SK-N-SH treated with all-trans-retinoic acid at 6 μM for 48 hours (cell line): Measurements from ENCODE around the gene LCTL.

Experiments used
- ATAC-seq: fragments of 200-7000 bp; cut with Tn5 transposase; 3 replicates; pipeline ENCODE4 v1.9.1; 2020; ENCODE audit warnings: mild to moderate bottlenecking, moderate library complexity
- ARNTL ChIP-seq: fragments of 450-650 bp; formaldehyde crosslinking; IDR thresholded peaks from 2 replicates; pipeline ENCODE4 v1.5.0; 2020; ENCODE audit warnings: low read depth, mild to moderate bottlenecking, moderate library complexity, borderline replicate concordance
- BACH2 ChIP-seq: fragments of 250-450 bp; sonication (Bioruptor Pico); IDR thresholded peaks from 2 replicates; pipeline ENCODE4 v1.9.0; 2021; ENCODE audit warnings: mild to moderate bottlenecking, borderline replicate concordance
- CREB5 ChIP-seq: fragments of 250-450 bp; sonication (Bioruptor Pico); IDR thresholded peaks from 2 replicates; pipeline ENCODE4 v1.5.1; 2020; ENCODE audit warnings: low read depth, mild to moderate bottlenecking, moderate library complexity
- CSDC2 ChIP-seq: fragments of 250-450 bp; sonication (Bioruptor Pico); IDR thresholded peaks from 2 replicates; pipeline ENCODE4 v1.5.0; 2020; ENCODE audit warnings: mild to moderate bottlenecking, moderate library complexity
- CSRNP3 ChIP-seq: fragments of 250-450 bp; sonication (Bioruptor Pico); IDR thresholded peaks from 2 replicates; pipeline ENCODE4 v1.5.1; 2021; ENCODE audit warnings: mild to moderate bottlenecking, moderate library complexity
- ESRRG ChIP-seq: fragments of 250-450 bp; sonication (Bioruptor Pico); IDR thresholded peaks from 2 replicates; pipeline ENCODE4 v1.6.1; 2021; ENCODE audit warnings: mild to moderate bottlenecking
- ISL1 ChIP-seq: fragments of 250-450 bp; sonication (Bioruptor Pico); IDR thresholded peaks from 2 replicates; pipeline ENCODE4 v2.1.2; 2022; ENCODE audit warnings: mild to moderate bottlenecking, moderate library complexity
- OSR1 ChIP-seq: fragments of 250-450 bp; sonication (Bioruptor Pico); IDR thresholded peaks from 2 replicates; pipeline ENCODE4 v1.8.0; 2022; ENCODE audit warnings: moderate library complexity, mild to moderate bottlenecking, inconsistent platforms
- PATZ1 ChIP-seq: fragments of 250-450 bp; sonication (Bioruptor Pico); IDR thresholded peaks from 2 replicates; pipeline ENCODE4 v1.8.0; 2020; ENCODE audit warnings: mild to moderate bottlenecking, moderate library complexity, borderline replicate concordance
- POU6F1 ChIP-seq: fragments of 250-450 bp; sonication (Bioruptor Pico); IDR thresholded peaks from 2 replicates; pipeline ENCODE4 v1.8.0; 2021; ENCODE audit warnings: low read depth, mild to moderate bottlenecking, moderate library complexity, borderline replicate concordance
- PPARA ChIP-seq: fragments of 250-450 bp; sonication (Bioruptor Pico); IDR thresholded peaks from 2 replicates; pipeline ENCODE4 v1.5.0; 2020; ENCODE audit warnings: mild to moderate bottlenecking, borderline replicate concordance
- RARB ChIP-seq: fragments of 250-450 bp; sonication (Bioruptor Pico); IDR thresholded peaks from 2 replicates; pipeline ENCODE4 v1.8.0; 2021; ENCODE audit warnings: mild to moderate bottlenecking, moderate library complexity
- SNAI2 ChIP-seq: fragments of 250-450 bp; sonication (Bioruptor Pico); IDR thresholded peaks from 2 replicates; pipeline ENCODE4 v1.5.0; 2020; ENCODE audit warnings: mild to moderate bottlenecking, moderate library complexity
- TCF4 ChIP-seq: fragments of 250-450 bp; sonication (Bioruptor Pico); IDR thresholded peaks from 2 replicates; pipeline ENCODE4 v1.8.0; 2021; ENCODE audit warnings: mild to moderate bottlenecking, moderate library complexity, borderline replicate concordance
- TOX ChIP-seq: fragments of 250-450 bp; sonication (Bioruptor Pico); IDR thresholded peaks from 2 replicates; pipeline ENCODE4 v1.8.0; 2021; ENCODE audit warnings: mild to moderate bottlenecking, moderate library complexity, borderline replicate concordance
- ZC3H10 ChIP-seq: fragments of 250-450 bp; sonication (Bioruptor Pico); IDR thresholded peaks from 2 replicates; pipeline ENCODE4 v1.5.1; 2021; ENCODE audit warnings: mild to moderate bottlenecking, moderate library complexity
- ZFP3 ChIP-seq: fragments of 250-450 bp; sonication (Bioruptor Pico); IDR thresholded peaks from 2 replicates; pipeline ENCODE4 v1.5.0; 2020; ENCODE audit warnings: mild to moderate bottlenecking, moderate library complexity
- ZFP30 ChIP-seq: fragments of 450-650 bp; formaldehyde crosslinking; IDR thresholded peaks from 2 replicates; pipeline ENCODE4 v1.5.0; 2022; ENCODE audit warnings: mild to moderate bottlenecking, moderate library complexity
- ZNF565 ChIP-seq: fragments of 450-650 bp; formaldehyde crosslinking; conservative IDR thresholded peaks from 2 replicates; pipeline ENCODE4 v1.5.0; 2020; ENCODE audit warnings: low read depth, mild to moderate bottlenecking, moderate library complexity
- ZNF70 ChIP-seq: fragments of 450-650 bp; formaldehyde crosslinking; IDR thresholded peaks from 2 replicates; pipeline ENCODE4 v1.5.0; 2020; ENCODE audit warnings: mild to moderate bottlenecking, moderate library complexity
- ZNF8 ChIP-seq: fragments of 450-650 bp; formaldehyde crosslinking; IDR thresholded peaks from 2 replicates; pipeline ENCODE4 v1.5.0; 2020; ENCODE audit warnings: mild to moderate bottlenecking, moderate library complexity

The LCTL gene

GRCh38 chr15:66573348-66573718 lies 7.5 kb upstream of the LCTL start:
- TF ChIP-seq RARB (CRISPR knock-in tag) (no peak), POU6F1 (no peak), ZNF8 (CRISPR knock-in tag) (no peak), ISL1 (CRISPR knock-in tag) (no peak), CREB5 (CRISPR knock-in tag) (no peak), TOX (CRISPR knock-in tag) (no peak), ZNF70 (CRISPR knock-in tag) (no peak), ZNF565 (CRISPR knock-in tag) (no peak), ZFP3 (CRISPR knock-in tag) (no peak), ZFP30 (CRISPR knock-in tag) (no peak), PPARA (no peak), ESRRG (CRISPR knock-in tag) (no peak), OSR1 (no peak), TCF4 (CRISPR knock-in tag) (no peak), CSDC2 (no peak), ZC3H10 (no peak)
- TF ChIP-seq, all 23 proteins: peak for 0
- ATAC-seq = no peak

GRCh38 chr15:66572146-66572545 lies 6.3 kb upstream of the LCTL start:
- no peak for TF ChIP-seq CSRNP3 (CRISPR knock-in tag)
- no peak for TF ChIP-seq ZNF565 (CRISPR knock-in tag)
- no peak for TF ChIP-seq CSDC2
- no peak for TF ChIP-seq ZNF8 (CRISPR knock-in tag)
- no peak for TF ChIP-seq TCF4 (CRISPR knock-in tag)
- TF ChIP-seq PATZ1 = no peak
- no peak for TF ChIP-seq ARNTL
- no peak for TF ChIP-seq POU6F1
- no peak for TF ChIP-seq CREB5 (CRISPR knock-in tag)
- no peak for ATAC-seq

- ATAC-seq = no peak
- no peak for TF ChIP-seq ZC3H10
- TF ChIP-seq BACH2 (CRISPR knock-in tag) = no peak
- no peak for TF ChIP-seq TCF4 (CRISPR knock-in tag)
- no peak for TF ChIP-seq ZNF70 (CRISPR knock-in tag)
- TF ChIP-seq ZFP30 (CRISPR knock-in tag) = no peak
- no peak for TF ChIP-seq PPARA
- no peak for TF ChIP-seq RARB (CRISPR knock-in tag)
- TF ChIP-seq TOX (CRISPR knock-in tag) = no peak
- no peak for TF ChIP-seq CREB5 (CRISPR knock-in tag)
- TF ChIP-seq OSR1 = no peak
- TF ChIP-seq SNAI2 (CRISPR knock-in tag) = no peak
- no peak for TF ChIP-seq ESRRG (CRISPR knock-in tag)
- no peak for TF ChIP-seq POU6F1
- no peak for TF ChIP-seq PATZ1
- TF ChIP-seq ZFP3 (CRISPR knock-in tag) = no peak
- no peak for TF ChIP-seq ARNTL
- no peak for TF ChIP-seq CSDC2
- no peak for TF ChIP-seq ISL1 (CRISPR knock-in tag)
Measured at GRCh38 chr15:66570842-66571478, 5.2 kb upstream of the LCTL start.
